GM12873 (cell line): Measurements from ENCODE around the gene CDH22.

Source experiments
- CTCF ChIP-seq: IDR thresholded peaks from 2 replicates; pipeline ENCODE4 v1.5.1; 2012; ENCODE audit warnings: low read depth, mild to moderate bottlenecking, moderate library complexity, low read length, control low read depth; ENCODE audit not compliant: insufficient read depth; ENCODE audit errors: missing control alignments

CDH22 gene

GRCh38 chr20:46316984-46317684 is 8.8 kb upstream of the CDH22 start:
- TF ChIP-seq CTCF = no peak

GRCh38 chr20:46315311-46315710 is 7.0 kb upstream of the CDH22 start:
- TF ChIP-seq CTCF = no peak

- no peak for TF ChIP-seq CTCF
Measured at GRCh38 chr20:46312945-46313861, 4.9 kb upstream of the CDH22 start.

GRCh38 chr20:46312075-46312944 is 4.0 kb upstream of the CDH22 start:
- no peak for TF ChIP-seq CTCF

GRCh38 chr20:46311719-46312074 is 3.4 kb upstream of the CDH22 start:
- TF ChIP-seq CTCF = no peak

GRCh38 chr20:46311039-46311650 is 2.8 kb upstream of the CDH22 start:
- TF ChIP-seq CTCF = no peak
